Dermis blood vessel endothelial cell (primary cell): ENCODE results near the gene C2orf81. TPM values are rescaled to one million over a fixed set of nuclear protein-coding genes. Genes with fewer than 3 reads are reported as not detected.
A peak's percentile ranks its signal among the peaks of the same experiment; 100 is the strongest.

Experiments
- DNase-seq: peaks from one replicate; pipeline ENCODE4 v3.0.0; 2010
- total RNA-seq: library from RNA; depleted of rRNA; stranded (reverse); fragments of >200 nt; gene quantifications from 2 replicates; pipeline ENCODE4 v1.2.3, GENCODE V29; 2014

Gene C2orf81
- total RNA-seq, 1 donor from 2014 or later, result 0.17 TPM

- no peak for DNase-seq
Observed at GRCh38 chr2:74387346-74387745, 34.1 kb downstream of the C2orf81 start.

- no peak for DNase-seq
Observed at GRCh38 chr2:74385396-74385795, 36.0 kb downstream of the C2orf81 start.

- DNase-seq, result no peak
Observed at GRCh38 chr2:74384051-74384450, 37.4 kb downstream of the C2orf81 start.

GRCh38 chr2:74383254-74383653 lies 38.2 kb downstream of the C2orf81 start:
- DNase-seq, result peak; percentile 58

GRCh38 chr2:74381751-74382150 lies 39.7 kb downstream of the C2orf81 start:
- DNase-seq, result no peak

GRCh38 chr2:74379851-74380789 lies 41.3 kb downstream of the C2orf81 start, which contains the start of gene DCTN1:
DCTN1 (minus strand) TSS chr2:74380311; CDS start chr2:74380037, 274 bp downstream.
- DNase-seq, result peak; percentile 58

- DNase-seq, result no peak
Observed at GRCh38 chr2:74378007-74378406, 43.4 kb downstream of the C2orf81 start.

GRCh38 chr2:74375838-74376237 lies 45.6 kb downstream of the C2orf81 start:
- no peak for DNase-seq

- peak; percentile 19 for DNase-seq
Observed at GRCh38 chr2:74374509-74375205, 46.8 kb downstream of the C2orf81 start.

- DNase-seq, result no peak
Observed at GRCh38 chr2:74373985-74374384, 47.4 kb downstream of the C2orf81 start.

GRCh38 chr2:74373221-74373676 lies 48.2 kb downstream of the C2orf81 start:
- no peak for DNase-seq

GRCh38 chr2:74372674-74373073 lies 48.7 kb downstream of the C2orf81 start:
- DNase-seq, result no peak

GRCh38 chr2:74371421-74371820 lies 50.0 kb downstream of the C2orf81 start:
- DNase-seq, result no peak

- DNase-seq, result no peak
Observed at GRCh38 chr2:74369976-74370375, 51.4 kb downstream of the C2orf81 start.

GRCh38 chr2:74368499-74368898 lies 52.9 kb downstream of the C2orf81 start:
- DNase-seq, result no peak

GRCh38 chr2:74367789-74368188 lies 53.6 kb downstream of the C2orf81 start:
- no peak for DNase-seq

GRCh38 chr2:74366036-74366435 lies 55.4 kb downstream of the C2orf81 start:
- DNase-seq, result no peak

GRCh38 chr2:74364533-74365505 lies 56.6 kb downstream of the C2orf81 start:
- no peak for DNase-seq
